Kidney glomerular epithelial cell (primary cell): Measurements from ENCODE around the gene CITED4.
A peak's percentile ranks its signal among the peaks of the same experiment; 100 is the strongest.

Experiments used
- DNase-seq: peaks from one replicate; lab custom pipeline; 2025; lab: John Stamatoyannopoulos, UW

Gene CITED4

GRCh38 chr1:40886318-40887011, 24.3 kb upstream of the CITED4 start:
- DNase-seq, result no peak

- no peak for DNase-seq
These were observed 22.1 kb upstream of the CITED4 start for GRCh38 chr1:40884055-40884795.

DNA sequence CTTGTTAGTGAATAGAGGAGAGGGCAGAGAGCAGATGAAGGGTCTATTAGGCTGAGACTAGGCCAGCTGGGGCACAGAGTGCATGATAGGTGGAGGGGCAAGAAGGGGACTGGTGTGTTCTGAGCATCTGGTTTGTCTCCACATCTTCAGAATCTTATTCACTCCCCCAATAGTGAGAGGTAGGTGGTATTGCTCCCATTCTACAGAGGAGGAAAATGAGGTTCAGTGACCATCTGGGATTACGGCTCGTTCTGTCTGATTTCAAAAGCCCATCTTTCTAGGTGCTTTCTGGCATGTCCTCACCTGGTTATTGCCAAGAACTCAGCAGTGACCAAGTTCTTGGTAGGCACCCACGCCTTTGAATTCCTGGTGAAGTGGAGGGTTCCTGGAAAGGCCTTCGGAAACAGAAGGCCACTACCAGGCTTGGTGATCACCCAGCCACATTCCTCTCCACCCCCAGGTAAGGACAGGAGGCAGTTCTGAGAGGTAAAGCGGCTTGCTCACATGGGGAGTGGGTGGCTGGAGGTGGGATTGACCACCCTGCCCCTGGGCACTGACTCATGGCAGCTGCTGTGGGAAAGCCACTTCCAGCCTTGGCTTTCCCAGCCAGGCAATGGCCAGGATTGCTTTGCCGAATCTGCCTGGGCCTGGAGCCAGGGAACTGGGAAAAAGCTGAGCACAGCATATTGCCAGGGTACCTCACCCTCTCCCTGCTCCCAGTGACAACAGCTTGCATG, 18.8 kb upstream of the CITED4 start:
- DNase-seq, result no peak

GRCh38 chr1:40879482-40880175, 17.5 kb upstream of the CITED4 start:
- DNase-seq, result no peak

DNA sequence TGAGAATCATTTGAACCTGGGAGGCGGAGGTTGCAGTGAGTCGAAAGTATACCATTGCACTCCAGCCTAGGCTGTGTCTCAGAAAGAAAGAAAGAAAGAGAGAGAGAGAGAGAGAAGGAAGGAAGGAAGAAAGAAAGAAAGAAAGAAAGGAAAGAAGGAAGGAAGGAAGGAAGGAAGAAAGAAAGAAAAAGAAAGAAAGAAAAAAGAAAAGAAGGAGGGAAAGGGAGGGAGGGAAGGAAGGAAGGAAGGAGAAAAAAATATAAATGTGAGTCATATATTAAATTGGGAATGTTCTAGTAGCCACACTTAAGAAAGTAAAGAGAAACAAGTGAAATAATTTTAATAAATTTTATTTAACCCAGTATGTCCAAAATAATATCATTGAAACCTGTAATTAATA, 16.7 kb upstream of the CITED4 start:
- DNase-seq, result no peak

DNA sequence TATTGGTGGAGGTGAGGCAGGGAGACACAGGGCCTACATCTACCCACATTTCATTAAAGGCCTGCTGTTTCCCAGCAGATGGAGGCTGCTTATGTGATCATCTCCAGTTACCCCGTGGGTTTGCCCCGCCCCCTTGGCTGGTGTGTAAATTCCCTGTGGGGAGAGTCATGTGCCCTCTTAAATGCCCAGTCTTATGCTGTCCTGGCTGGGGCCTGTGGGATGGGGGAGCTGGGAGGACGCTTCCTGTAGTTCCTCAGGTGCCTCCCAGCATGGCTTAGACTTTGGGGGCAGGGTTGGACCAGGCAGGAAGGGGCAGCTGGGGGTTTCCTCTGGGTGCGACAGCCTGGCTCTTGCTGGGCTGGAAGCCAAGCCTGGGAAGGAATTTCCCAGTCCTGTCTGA, 15.5 kb upstream of the CITED4 start:
- peak; percentile 92 for DNase-seq

GRCh38 chr1:40876891-40877290, 14.7 kb upstream of the CITED4 start:
- DNase-seq, result no peak

DNA sequence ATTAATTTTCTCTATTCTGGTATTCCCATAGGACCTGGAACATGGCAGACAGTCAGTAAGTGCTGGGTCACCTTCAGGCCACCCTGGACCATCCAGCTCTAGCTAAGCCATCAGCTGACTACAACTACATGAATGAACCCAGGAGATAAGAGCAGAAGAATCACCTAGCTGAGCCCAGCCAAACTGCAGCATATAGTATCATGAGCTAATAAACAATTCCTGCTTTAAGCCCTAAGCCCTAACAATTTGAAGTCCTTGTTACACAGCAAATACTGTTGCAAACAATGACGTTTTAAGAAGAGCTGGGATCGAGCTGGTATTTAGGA, 14.2 kb upstream of the CITED4 start:
- no peak for DNase-seq

GRCh38 chr1:40873863-40874472, 11.8 kb upstream of the CITED4 start:
- DNase-seq, result no peak

GRCh38 chr1:40872276-40872675, 10.1 kb upstream of the CITED4 start:
- no peak for DNase-seq

DNA sequence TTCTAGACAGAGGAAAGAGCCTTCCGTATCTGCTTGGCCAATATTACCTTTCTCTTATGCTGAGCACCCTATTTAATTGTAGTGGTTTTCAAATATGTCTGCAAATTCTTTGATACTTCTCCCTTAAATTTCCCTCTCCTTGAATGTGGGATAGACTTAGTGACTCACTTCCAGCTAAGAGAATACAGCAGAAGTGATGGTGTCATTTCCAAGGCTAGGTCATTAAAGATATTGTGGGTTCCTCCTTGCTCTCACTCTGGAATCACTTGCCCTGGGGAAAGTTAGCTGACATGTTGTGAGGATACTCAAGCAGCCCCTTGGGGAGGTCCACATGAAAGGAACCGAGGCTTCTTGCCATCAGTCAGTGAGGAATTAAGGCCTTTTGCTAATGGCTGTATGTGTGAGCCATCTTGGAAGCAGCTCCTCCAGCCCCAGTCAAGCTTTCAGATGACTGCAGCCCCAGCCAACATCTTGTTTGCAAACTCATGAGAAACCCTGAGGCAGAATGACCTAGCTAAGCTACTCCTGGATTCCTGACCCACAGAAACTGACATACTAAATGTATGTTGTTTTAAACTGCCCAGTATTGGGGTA, 8.1 kb upstream of the CITED4 start:
- DNase-seq, result no peak

DNA sequence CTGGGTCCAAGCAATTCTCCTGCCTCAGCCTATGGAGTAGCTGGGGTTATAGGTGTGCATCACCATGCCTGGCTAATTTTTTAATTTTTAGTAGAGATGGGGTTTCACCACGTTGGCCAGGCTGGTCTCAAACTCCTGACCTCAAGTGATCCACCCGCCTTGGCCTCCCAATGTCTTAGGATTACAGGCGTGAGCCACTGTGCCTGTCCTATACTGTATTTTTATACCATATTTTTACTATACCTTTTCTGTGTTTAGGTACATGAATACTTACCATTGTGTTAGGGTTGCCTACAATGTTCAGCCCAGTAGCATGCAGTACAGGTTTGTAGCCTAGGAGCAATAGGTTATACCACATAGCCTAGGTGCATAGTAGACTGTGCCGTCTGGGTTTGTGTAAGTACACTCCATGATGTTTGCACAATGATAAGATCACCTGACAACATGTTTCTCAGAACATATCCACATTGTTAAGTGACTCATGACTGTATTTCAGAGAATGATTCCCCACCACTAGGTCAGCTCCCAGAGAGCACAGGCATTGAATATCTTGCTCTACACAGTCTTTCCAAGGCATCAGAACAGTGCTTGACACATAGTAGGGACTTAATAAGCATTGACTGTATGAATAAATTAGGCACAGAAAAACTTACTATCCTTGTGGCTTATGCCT, 6.0 kb upstream of the CITED4 start:
- peak; percentile 63 for DNase-seq

DNA sequence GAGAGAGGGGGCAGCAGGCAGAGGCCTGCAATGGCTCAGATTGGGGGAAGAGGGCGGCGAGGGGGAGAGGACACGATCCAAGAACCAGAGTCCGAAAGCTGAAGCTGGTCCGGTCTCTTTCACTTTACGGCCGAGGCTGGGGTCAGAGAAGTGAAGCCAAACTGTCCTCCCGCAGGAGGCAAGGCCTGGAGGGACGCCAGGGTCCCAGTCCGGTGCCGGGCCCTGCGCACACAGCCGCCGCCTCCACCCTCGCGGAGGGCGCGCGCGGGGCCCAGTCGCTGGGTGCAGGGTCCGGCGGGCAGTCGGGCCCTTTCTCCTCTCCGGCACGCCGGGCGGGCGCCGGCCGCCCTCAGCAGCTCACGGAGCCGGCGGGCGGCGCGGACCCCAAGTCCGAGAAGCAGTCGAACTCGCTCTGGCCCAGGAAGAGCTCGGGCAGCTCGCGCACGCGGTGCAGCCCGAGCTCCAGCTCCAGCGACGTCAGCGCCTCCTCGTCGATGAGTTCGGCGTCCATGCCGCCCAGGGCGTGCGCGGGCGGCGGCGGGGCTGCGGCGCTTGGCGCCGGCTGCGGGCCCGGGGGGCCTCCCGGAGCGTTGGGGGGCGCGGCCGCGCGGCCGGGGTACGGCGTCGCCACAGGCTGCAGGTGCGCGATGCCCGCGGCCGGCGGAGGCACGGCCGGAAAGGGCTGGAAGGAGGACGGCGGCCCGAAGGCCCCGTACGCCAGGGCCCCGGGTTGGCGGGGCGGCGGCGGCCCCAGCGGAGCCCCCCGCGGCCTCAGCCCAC, 749 bp downstream of the CITED4 start:
- DNase-seq, result no peak

DNA sequence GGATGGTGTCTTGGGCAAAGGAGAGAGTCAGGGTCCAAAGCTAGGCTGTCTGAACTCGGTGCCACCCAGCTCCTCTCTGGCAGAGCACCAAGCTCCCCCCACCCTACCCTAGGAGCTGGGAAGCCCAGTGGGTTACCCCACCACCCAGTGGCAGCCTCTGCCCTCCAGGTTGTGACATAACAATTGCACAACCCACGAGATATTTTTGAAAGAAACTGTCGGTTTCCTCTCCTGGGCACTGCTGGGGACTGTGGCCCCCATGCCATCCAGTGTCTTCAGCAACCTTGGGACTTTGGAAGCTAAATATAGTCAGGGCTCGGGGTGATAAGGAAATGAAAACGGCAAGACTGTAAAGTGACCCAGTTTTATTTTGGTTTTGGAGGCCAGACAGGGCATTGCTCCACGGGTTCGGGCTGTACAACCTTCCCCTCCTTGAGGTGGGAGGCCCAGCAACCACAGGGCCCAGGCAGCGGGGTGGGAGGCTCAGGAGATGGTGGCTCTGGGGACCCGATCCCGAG, 1.4 kb downstream of the CITED4 start:
- no peak for DNase-seq

- no peak for DNase-seq
These were observed 3.2 kb downstream of the CITED4 start for GRCh38 chr1:40858856-40859416.

- no peak for DNase-seq
These were observed 4.4 kb downstream of the CITED4 start for GRCh38 chr1:40857737-40858136.

- DNase-seq, result no peak
These were observed 5.4 kb downstream of the CITED4 start for GRCh38 chr1:40856656-40857302.

DNA sequence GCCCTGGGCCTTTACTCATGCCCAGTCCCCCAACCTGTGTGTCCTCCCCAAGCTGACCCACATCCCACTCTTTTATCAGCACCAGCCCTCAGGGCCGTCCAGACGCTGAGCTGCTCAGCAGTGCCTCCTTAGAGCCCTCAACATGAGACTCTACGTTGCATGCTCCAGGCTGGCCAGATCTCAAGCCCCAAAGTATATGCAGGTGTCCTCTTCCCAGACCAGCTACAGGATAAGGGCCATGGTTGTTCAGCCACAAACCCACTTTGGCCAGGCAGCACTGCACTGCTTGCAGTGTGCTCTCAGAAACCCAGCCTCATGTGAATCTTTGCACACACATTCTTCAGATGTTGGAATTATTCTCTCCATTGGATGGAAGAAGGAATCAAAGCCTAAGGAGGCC, 6.0 kb downstream of the CITED4 start:
- no peak for DNase-seq

DNA sequence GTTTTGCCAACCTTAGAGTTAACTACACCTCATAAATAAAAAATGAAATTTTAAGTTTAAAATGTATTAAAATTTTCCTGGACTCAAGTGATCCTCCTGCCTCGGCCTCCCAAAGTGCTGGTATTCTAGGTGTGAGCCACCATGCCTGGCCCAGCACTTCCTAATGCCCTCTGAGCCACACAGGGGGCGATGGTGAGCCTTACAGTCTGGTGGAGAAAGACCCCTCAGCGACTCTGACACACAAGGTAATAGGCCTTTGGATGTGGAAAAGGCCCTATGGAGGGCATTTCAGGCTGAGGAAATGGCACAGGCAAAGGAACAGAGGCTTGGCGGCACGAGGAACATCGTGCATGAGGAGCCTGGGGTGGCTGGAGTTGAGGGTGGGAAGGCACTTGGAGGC, 6.7 kb downstream of the CITED4 start:
- DNase-seq, result no peak

GRCh38 chr1:40853885-40854170, 8.3 kb downstream of the CITED4 start:
- DNase-seq, result no peak
